Epithelial cell of esophagus (primary cell): ENCODE data around the gene CLDN5.

Experiments used
- DNase-seq: peaks from one replicate; pipeline ENCODE4 v3.0.0; 2010; ENCODE audit warnings: low read depth
- H3K4me3 ChIP-seq: 2 replicates; pipeline ENCODE4 v1.5.1; 2011; ENCODE audit warnings: mild to moderate bottlenecking, low read length, control low read depth
- TF ChIP-seq, protein P1 (sequence below): IDR thresholded peaks from 2 replicates; pipeline ENCODE4 v1.5.1; 2011; ENCODE audit warnings: low read depth, mild to moderate bottlenecking, low read length, control low read depth, inconsistent platforms; ENCODE audit not compliant: insufficient read depth; ENCODE audit errors: missing control alignments

CLDN5 gene

GRCh38 chr22:19504900-19505734, 19.1 kb downstream of the CLDN5 start:
- TF ChIP-seq, protein P1, sequence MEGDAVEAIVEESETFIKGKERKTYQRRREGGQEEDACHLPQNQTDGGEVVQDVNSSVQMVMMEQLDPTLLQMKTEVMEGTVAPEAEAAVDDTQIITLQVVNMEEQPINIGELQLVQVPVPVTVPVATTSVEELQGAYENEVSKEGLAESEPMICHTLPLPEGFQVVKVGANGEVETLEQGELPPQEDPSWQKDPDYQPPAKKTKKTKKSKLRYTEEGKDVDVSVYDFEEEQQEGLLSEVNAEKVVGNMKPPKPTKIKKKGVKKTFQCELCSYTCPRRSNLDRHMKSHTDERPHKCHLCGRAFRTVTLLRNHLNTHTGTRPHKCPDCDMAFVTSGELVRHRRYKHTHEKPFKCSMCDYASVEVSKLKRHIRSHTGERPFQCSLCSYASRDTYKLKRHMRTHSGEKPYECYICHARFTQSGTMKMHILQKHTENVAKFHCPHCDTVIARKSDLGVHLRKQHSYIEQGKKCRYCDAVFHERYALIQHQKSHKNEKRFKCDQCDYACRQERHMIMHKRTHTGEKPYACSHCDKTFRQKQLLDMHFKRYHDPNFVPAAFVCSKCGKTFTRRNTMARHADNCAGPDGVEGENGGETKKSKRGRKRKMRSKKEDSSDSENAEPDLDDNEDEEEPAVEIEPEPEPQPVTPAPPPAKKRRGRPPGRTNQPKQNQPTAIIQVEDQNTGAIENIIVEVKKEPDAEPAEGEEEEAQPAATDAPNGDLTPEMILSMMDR = no peak
- no peak for DNase-seq
- no peak overlapping the region for H3K4me3 ChIP-seq

- no peak overlapping the region for H3K4me3 ChIP-seq
- TF ChIP-seq, protein P1 = no peak
- DNase-seq = no peak
Measured at GRCh38 chr22:19503869-19504268, 20.3 kb downstream of the CLDN5 start.

- TF ChIP-seq, protein P1 = no peak
- H3K4me3 ChIP-seq = no peak overlapping the region
- no peak for DNase-seq
Measured at GRCh38 chr22:19503367-19503766, 20.8 kb downstream of the CLDN5 start.

- TF ChIP-seq, protein P1 = no peak
- no peak overlapping the region for H3K4me3 ChIP-seq
- DNase-seq = no peak
Measured at GRCh38 chr22:19501897-19502447, 22.2 kb downstream of the CLDN5 start.

DNA sequence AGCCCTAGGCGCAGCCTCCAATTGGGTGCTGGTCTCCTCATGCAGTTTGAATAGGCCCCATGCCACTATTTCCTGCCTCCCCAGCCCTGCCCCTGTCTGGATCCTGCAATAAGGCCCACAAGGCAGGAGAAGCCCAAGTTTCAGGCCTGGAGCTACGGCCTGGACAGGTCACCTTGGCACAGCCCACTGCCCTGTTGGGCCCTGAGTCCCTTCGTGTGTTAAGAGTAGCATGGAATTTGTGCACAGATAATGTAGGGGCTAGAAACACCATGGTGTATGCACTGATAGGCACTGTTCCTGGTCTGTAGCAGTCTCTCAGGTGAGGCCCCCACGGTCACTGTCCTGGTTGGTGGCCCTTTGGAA, 24.3 kb downstream of the CLDN5 start:
- no peak overlapping the region for H3K4me3 ChIP-seq
- DNase-seq = no peak
- TF ChIP-seq, protein P1 = no peak

- DNase-seq = no peak
- TF ChIP-seq, protein P1 = no peak
Measured at GRCh38 chr22:19499236-19499879, 24.9 kb downstream of the CLDN5 start.

More at GRCh38 chr22:19499236-19499879, 24.9 kb downstream of the CLDN5 start:
- H3K4me3 ChIP-seq = no peak overlapping the region
